NCI-H774 (cell line): ENCODE results near the gene SPOCK3.

Source experiments
- DNase-seq: peaks from one replicate; lab custom pipeline; 2025; lab: John Stamatoyannopoulos, UW

The SPOCK3 gene

GRCh38 chr4:167176723-167177367 is 57.4 kb downstream of the SPOCK3 start:
- DNase-seq: peak; percentile 41

GRCh38 chr4:167171928-167172327 is 62.4 kb downstream of the SPOCK3 start:
- no peak for DNase-seq

GRCh38 chr4:167168611-167169010 is 65.7 kb downstream of the SPOCK3 start:
- DNase-seq: no peak

GRCh38 chr4:167150587-167150986 is 83.7 kb downstream of the SPOCK3 start:
- no peak for DNase-seq

DNA sequence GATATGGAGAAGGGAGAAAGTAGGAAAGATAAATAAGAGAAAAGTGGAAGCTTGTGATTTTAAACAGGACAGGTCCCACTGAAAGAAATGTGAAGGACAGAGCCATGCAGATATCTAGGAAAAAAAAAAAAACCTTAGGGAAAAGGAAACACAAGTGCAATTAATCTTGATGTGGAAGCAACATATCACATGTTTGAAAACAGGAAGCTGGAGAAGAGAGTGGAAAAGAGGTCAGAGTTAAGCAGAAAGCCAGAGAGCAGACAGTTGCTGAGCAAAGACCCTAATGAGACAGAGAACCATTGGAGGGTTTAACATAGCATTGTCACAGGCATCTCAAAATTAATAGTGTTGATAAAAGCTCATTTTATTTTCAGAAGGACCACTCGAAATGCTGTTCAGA is 89.7 kb downstream of the SPOCK3 start:
- no peak for DNase-seq

- DNase-seq: no peak
These were observed 91.3 kb downstream of the SPOCK3 start for GRCh38 chr4:167143018-167143417.

DNA sequence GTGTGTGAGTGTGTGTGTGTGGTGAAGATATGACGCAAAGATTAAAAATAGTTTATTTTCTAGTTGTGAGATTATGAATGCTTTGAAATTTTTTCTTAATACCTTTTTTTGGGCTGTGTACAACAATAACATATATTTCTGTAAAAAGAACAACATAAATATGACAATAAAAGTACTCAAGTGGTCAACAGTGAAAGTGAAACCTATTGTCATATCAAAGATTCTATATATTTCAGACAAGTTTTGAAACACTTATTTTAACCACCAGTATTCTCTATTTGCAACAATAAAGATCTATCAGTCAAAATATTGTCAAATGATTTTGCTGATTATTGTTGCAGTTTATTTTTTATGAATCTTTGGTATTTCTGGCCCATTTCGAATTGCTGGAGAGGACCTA is 98.0 kb downstream of the SPOCK3 start:
- DNase-seq: no peak

- DNase-seq: no peak
These were observed 105.1 kb downstream of the SPOCK3 start for GRCh38 chr4:167129146-167129545.

GRCh38 chr4:167119392-167119791 is 114.9 kb downstream of the SPOCK3 start:
- no peak for DNase-seq

GRCh38 chr4:167117273-167117672 is 117.0 kb downstream of the SPOCK3 start:
- DNase-seq: no peak

DNA sequence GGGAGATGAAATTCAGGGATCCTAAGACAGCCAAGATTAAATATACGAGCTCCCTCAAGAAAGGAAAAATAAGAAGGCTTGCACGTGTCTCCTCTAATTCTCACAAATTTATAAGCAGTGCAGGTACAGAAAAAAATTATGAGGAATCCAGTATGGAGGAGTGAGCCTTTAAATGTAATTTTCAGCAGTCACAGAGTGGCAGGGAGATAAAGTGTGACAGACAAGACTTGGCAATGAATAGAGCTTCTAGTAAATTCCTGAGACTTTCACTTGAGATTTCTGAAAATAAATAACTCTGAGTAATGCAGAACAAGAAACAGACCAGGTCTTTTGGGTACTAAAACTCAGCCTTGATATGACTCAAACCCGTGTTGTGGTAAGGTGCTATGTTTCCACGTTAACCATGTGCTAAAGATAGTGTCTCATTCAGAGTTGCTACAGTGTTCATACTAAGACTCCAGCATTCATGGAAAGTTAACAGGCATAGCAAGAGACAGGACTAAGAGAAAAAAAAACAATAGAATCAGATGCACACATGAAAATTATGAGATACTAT is 119.8 kb downstream of the SPOCK3 start:
- no peak for DNase-seq

GRCh38 chr4:167111622-167112021 is 122.7 kb downstream of the SPOCK3 start:
- DNase-seq: no peak

DNA sequence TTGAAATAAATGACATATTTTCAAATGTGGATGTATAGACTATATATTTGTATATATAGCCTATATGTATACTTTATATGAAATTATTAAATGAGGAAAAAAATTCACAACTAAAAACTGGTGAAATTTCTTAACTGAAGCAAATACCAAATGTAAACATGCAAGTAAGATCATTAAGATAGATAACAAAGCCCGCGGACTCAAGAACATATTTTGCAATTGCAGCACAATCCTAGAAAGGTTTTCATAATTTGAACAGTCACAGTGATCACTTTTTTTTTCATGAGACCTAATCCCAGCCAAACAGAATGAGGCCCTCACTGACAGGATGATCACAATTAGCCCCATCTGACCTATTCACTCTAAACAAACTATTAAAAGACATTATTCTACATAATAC is 123.2 kb downstream of the SPOCK3 start:
- DNase-seq: no peak

DNA sequence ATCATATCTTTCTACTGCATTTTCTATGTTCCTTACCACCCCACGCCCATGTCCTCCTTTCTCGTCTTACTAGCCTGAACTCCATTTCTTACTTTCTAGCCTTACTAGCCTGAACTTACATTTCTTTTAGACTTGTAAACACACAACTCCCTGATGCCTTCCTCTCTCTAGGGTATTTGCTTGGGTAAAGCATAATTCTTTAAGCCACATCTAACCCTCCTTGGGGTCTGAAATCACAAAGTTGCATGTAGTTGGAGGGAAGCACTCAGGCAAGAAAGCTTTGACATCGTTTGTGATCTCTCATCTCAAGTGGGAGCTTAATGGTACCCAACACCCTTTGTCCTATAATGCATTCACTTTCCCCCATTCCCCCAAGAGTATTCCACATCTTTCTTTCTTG is 124.4 kb downstream of the SPOCK3 start:
- DNase-seq: no peak

DNA sequence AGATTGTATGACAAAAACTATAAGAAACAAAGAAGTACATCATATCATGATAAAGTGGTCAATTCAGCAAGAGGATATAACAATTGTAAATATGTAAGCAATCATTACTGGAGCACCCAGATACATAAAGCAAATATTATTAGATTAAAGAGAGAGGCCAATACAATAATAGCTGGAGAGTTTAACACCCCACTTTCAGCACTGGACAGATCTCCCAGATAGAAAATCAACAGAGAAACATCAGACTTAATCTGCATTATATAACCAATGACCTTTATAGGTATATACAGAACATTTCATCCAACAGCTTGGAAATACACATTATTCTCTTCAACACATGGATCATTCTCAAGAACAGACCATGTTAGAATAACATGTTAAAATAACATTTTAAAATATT is 128.4 kb downstream of the SPOCK3 start:
- DNase-seq: no peak

- no peak for DNase-seq
These were observed 131.8 kb downstream of the SPOCK3 start for GRCh38 chr4:167102475-167102874.

GRCh38 chr4:167101035-167101434 is 133.3 kb downstream of the SPOCK3 start:
- no peak for DNase-seq

DNA sequence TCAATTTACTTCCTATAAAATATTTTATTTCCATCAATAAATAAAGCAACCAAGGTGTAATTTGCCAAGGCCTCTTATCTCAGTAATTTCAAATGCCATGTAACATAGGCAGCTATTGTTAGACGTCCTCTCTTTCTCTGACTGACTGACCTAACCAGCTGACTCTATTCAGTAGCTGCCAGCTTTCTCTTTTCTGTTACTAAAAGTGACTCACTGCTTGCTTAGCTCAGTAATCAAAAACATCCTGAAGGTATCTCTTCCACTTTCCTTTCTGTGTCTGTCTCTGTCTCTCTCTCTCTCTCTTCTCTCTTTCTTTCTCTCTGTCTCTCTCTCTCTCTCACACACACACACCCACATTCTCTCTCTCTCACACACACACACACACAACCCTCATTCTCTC is 134.2 kb downstream of the SPOCK3 start:
- peak; percentile 30 for DNase-seq

DNA sequence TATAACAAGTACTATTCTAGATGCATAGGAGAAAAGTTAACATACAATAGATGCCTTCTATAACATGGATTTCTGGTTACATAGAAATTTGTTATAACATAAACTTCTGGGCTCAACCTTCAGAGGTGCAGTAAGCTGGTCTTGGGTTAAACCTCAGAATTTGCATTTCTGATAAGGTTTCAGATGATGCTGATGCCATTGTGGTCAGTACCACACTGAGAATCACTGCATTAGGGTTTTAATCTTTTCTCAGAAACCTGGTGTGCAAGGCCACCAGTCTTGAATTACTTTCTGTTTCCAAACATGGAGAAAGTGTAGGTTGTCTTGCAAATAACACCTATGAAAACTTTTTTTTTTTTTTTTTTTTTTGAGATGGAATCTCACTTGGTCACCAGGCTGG is 146.2 kb downstream of the SPOCK3 start:
- no peak for DNase-seq

- DNase-seq: no peak
These were observed 150.0 kb downstream of the SPOCK3 start for GRCh38 chr4:167084321-167084720.

- DNase-seq: no peak
These were observed 154.5 kb downstream of the SPOCK3 start for GRCh38 chr4:167079762-167080161.

- no peak for DNase-seq
These were observed 181.6 kb downstream of the SPOCK3 start for GRCh38 chr4:167052631-167053091.

DNA sequence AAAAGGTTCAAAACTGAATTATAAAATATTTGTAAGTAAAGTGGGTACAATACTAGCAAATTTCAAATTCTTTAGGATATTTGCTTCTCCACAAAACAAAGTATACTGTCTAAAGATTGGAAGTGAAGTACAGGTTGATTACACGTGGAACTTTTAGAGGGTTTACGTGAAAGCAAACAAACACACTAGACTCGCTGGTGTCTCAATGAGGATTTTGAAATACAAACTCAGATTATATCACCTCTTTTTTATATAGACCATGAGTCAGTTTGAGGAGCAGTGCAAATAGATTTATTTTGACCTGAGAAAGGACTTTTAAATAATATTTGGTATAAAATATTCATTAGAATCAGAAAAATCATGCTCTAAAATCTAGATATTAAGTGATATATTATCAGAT is 185.0 kb downstream of the SPOCK3 start:
- no peak for DNase-seq

DNA sequence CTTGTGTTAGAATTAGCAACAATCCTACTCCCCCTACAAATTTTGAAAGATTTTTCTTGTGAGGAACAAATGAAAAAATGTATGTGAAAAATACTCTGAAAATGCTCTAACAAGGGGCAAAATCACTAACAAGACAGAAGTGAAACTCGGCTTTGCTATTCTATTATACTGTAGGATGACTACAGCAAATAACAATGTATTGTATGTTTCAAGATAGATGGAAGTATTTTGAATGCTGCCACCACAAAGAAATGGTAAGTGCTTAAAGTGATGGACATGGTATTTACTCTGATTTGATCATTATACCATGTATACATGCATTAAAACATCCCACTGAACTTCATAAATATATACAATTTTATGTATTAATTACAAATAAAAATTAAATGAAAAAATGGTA is 192.8 kb downstream of the SPOCK3 start:
- DNase-seq: no peak
